Endothelial cell of umbilical vein (primary cell): ENCODE results near the gene CACNG4. TPM values are rescaled to one million over a fixed set of nuclear protein-coding genes. Genes with fewer than 3 reads are reported as not detected.

ENCODE experiments used
- BruUV-seq: library from RNA; stranded (reverse); fragments of 400-500 nt; replicated peaks from 2 replicates; lab custom pipeline; 2021; lab: Mats Ljungman, UMichigan
- CTCF ChIA-PET: fragments of 300-600, 350-600 bp; sonication (Branson Sonifier 250); formaldehyde crosslinking; loops from one replicate; lab custom pipeline; 2021; ENCODE audit warnings: antibody characterized with exemption, inconsistent platforms; lab: Charles Lee
- POLR2A ChIA-PET: fragments of 300-600, 350-600 bp; sonication (Branson Sonifier 250); formaldehyde crosslinking; loops from one replicate; lab custom pipeline; 2021; ENCODE audit warnings: antibody characterized with exemption, inconsistent platforms; lab: Charles Lee
- DNase-seq: peaks from one replicate; pipeline ENCODE4 v3.0.0-alpha.2; 2011; ENCODE audit warnings: low read depth, low spot score
- FAIRE-seq: peaks from 2 replicates; lab custom pipeline; 2011; peaks lifted over from hg19 to GRCh38; lab: Jason Lieb, UNC
- H2AFZ ChIP-seq: 2 replicates; pipeline ENCODE4 v1.6.0; 2012; ENCODE audit warnings: low read depth, low read length, control low read depth, inconsistent platforms
- H3K27ac ChIP-seq: 2 replicates; pipeline ENCODE4 v1.5.1; 2011; ENCODE audit warnings: low read depth, mild to moderate bottlenecking, control low read depth, low read length, moderate library complexity; ENCODE audit not compliant: insufficient read depth
- H3K27me3 ChIP-seq, 2 experiments: 2 replicates each; pipeline versions ENCODE4 v1.6.0 to v1.6.1; 2011; ENCODE audit warnings: low read length in 2 of 2, mixed read lengths in 1 of 2; ENCODE audit not compliant: control insufficient read depth in 2 of 2, insufficient read depth in 2 of 2
- H3K36me3 ChIP-seq, 2 experiments: 2 replicates in 1 of 2; 3 replicates in 1 of 2; pipeline ENCODE4 v1.5.1; 2011; ENCODE audit warnings: low read length in 2 of 2, mild to moderate bottlenecking in 1 of 2, moderate library complexity in 1 of 2; ENCODE audit not compliant: control insufficient read depth in 2 of 2, insufficient read depth in 2 of 2; ENCODE audit errors: extremely low read depth in 1 of 2
- H3K4me1 ChIP-seq: 3 replicates; pipeline ENCODE4 v1.5.1; 2011; ENCODE audit warnings: mild to moderate bottlenecking, low read length; ENCODE audit not compliant: control insufficient read depth, insufficient read depth; ENCODE audit errors: extremely low read depth
- H3K4me2 ChIP-seq: 2 replicates; pipeline ENCODE4 v1.6.1; 2011; ENCODE audit warnings: low read length, control low read depth, mixed read lengths; ENCODE audit not compliant: insufficient read depth
- H3K4me3 ChIP-seq, 3 experiments: fragments of 200-600 bp in 1 of 3; sonication (generic), shearing (Covaris generic) in 1 of 3; replicated peaks in 1 of 3; 2 replicates each; pipeline ENCODE4 v1.5.1; 2011 to 2016; ENCODE audit warnings: control low read depth in 3 of 3, low read length in 3 of 3, mild to moderate bottlenecking in 2 of 3, inconsistent platforms in 1 of 3, low read depth in 1 of 3, moderate library complexity in 1 of 3; ENCODE audit not compliant: insufficient read depth in 1 of 3
- H3K79me2 ChIP-seq: 2 replicates; pipeline ENCODE4 v1.6.0; 2012; ENCODE audit warnings: low read length, inconsistent platforms; ENCODE audit not compliant: control insufficient read depth, insufficient read depth
- H3K9ac ChIP-seq: replicated peaks from 2 replicates; pipeline ENCODE3; 2011; ENCODE audit warnings: low read length, control low read depth; ENCODE audit not compliant: insufficient read depth; ENCODE audit errors: extremely low read depth
- H3K9me1 ChIP-seq: replicated peaks from 3 replicates; pipeline ENCODE4 v1.6.0; 2011; ENCODE audit warnings: mild to moderate bottlenecking, low read length; ENCODE audit not compliant: control insufficient read depth, insufficient read depth; ENCODE audit errors: extremely low read depth
- H3K9me3 ChIP-seq: replicated peaks from 2 replicates; pipeline ENCODE4 v1.5.1; 2012; ENCODE audit warnings: low read length, inconsistent platforms; ENCODE audit not compliant: control insufficient read depth, insufficient read depth
- H4K20me1 ChIP-seq: replicated peaks from 2 replicates; pipeline ENCODE3; 2011; ENCODE audit warnings: mild to moderate bottlenecking, low read length; ENCODE audit not compliant: control insufficient read depth, insufficient read depth; ENCODE audit errors: extremely low read depth
- EZH2 ChIP-seq: IDR thresholded peaks from 2 replicates; pipeline ENCODE4 v1.6.1; 2012; ENCODE audit warnings: borderline replicate concordance, low read depth, mild to moderate bottlenecking, moderate library complexity, low read length, inconsistent platforms; ENCODE audit not compliant: severe bottlenecking
- FOS ChIP-seq: IDR thresholded peaks from 2 replicates; pipeline ENCODE4 v1.6.1; 2011; ENCODE audit warnings: mild to moderate bottlenecking, low read length, moderate library complexity, borderline replicate concordance; ENCODE audit not compliant: insufficient read depth
- GATA2 ChIP-seq: IDR thresholded peaks from 2 replicates; pipeline ENCODE4 v1.7.0; 2011; ENCODE audit warnings: low read depth, mild to moderate bottlenecking, moderate library complexity, mixed read lengths, low read length; ENCODE audit not compliant: insufficient read length, insufficient read depth
- JUN ChIP-seq: IDR thresholded peaks from 2 replicates; pipeline ENCODE4 v1.6.1; 2011; ENCODE audit warnings: borderline replicate concordance, low read depth; ENCODE audit not compliant: insufficient read length, insufficient read depth
- MYC ChIP-seq: IDR thresholded peaks from one replicate; pipeline ENCODE4 v1.6.1; 2011; ENCODE audit warnings: mild to moderate bottlenecking, low read depth, low read length
- POLR2A ChIP-seq: IDR thresholded peaks from 2 replicates; pipeline ENCODE4 v1.6.1; 2012; ENCODE audit warnings: low read depth, mild to moderate bottlenecking, control low read depth, low read length
- POLR2AphosphoS5 ChIP-seq: IDR thresholded peaks from 2 replicates; pipeline ENCODE4 v1.6.1; 2012; ENCODE audit warnings: low read depth, mild to moderate bottlenecking, control low read depth, low read length, moderate library complexity; ENCODE audit not compliant: insufficient read depth
- dilution Hi-C: fragments of 300-500 bp; cut with MboI; formaldehyde crosslinking; loops from one replicate; pipeline ENCODE4 v1.15.0; 2019; ENCODE audit warnings: low sequenced_read_pairs; ENCODE audit not compliant: extremely low pct_ligation_motif_present
- intact Hi-C: fragments of 100-400 bp; cut with micrococcal nuclease; formaldehyde crosslinking; loops from one replicate; pipeline ENCODE4 v1.10.0; 2022
- polyA plus RNA-seq, 4 experiments: library from polyadenylated mRNA; depleted of rRNA in 3 of 4; stranded (reverse) in 3 of 4; unstranded in 1 of 4; fragments of >200 nt; gene quantifications; 2 replicates each; pipeline versions ENCODE4 v1.2.1 to v1.2.3, GENCODE V29; 2011 to 2012; ENCODE audit warnings: missing spikeins in 1 of 4
- total RNA-seq: library from RNA; stranded (reverse); gene quantifications from 2 replicates; pipeline ENCODE4 v1.2.3, GENCODE V29; 2021
- TF ChIP-seq, protein P1 (sequence below): IDR thresholded peaks from 2 replicates; pipeline ENCODE4 v1.6.1; 2011; ENCODE audit not compliant: insufficient read depth, insufficient read length
- TF ChIP-seq, protein P2 (sequence below), 2 donors: IDR thresholded peaks; 1 replicate in 1 of 2; 2 replicates in 1 of 2; pipeline ENCODE4 v1.5.1; 2011; ENCODE audit warnings: low read length in 2 of 2, mild to moderate bottlenecking in 2 of 2, moderate library complexity in 2 of 2, control low read depth in 1 of 2, inconsistent platforms in 1 of 2, low read depth in 1 of 2; ENCODE audit not compliant: insufficient read depth in 1 of 2; ENCODE audit errors: extremely low read depth in 1 of 2

The CACNG4 gene
- total and polyA plus RNA-seq, 2 donors (not counting 3 experiments of a cell fraction or from before 2014, with no cell fraction given), result not detected

DNA sequence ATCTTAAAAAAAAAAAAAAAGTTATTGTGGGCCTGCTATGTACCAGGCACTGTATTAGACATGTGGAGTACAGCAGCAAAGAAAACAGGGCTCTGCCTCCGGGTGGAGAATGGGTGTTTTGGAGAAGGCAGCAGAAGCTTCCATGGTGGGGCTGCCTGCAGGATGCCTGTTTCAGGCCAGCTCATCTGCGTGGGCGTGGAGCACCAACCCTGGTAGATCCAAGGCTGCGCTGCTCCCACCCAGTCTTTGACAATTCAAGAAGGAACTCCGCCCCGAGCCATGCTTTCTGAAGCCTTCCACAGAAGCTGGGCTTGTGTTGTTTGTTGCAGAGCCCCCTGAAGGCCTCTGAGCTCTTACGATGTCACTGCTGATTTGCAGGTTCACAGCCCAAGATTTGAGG, 56.7 kb downstream of the CACNG4 start:
- H3K36me3 ChIP-seq, result no peaks in the 10 kb centered on the region
- DNase-seq (no peak), FAIRE-seq (no peak)
- CTCF ChIA-PET, result interaction anchor here (1.6 kb wide), 1 partner anchor 11 kb away, joined by 4 read pairs; no protein-coding TSS in a partner anchor
- TF ChIP-seq GATA2 (no peak), MYC (no peak), EZH2 (no peak), POLR2AphosphoS5 (no peak), POLR2A (no peak)
- TF ChIP-seq, protein P1, sequence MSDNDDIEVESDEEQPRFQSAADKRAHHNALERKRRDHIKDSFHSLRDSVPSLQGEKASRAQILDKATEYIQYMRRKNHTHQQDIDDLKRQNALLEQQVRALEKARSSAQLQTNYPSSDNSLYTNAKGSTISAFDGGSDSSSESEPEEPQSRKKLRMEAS, result no peak
- dilution Hi-C loops, result no loop called here
- intact Hi-C loops, result no loop called here
- H3K79me2 ChIP-seq, result no peaks in the 10 kb centered on the region
- no TSS peak for BruUV-seq
- no peaks in the 10 kb centered on the region for H3K9me1 ChIP-seq
- no peaks in the 10 kb centered on the region for H3K9me3 ChIP-seq
- H3K4me2 ChIP-seq, result no peak overlapping the region
- no peak overlapping the region for H3K27ac ChIP-seq
- no peaks in the 10 kb centered on the region for H3K4me1 ChIP-seq
- no peaks in the 10 kb centered on the region for H4K20me1 ChIP-seq
- no peak overlapping the region for H3K9ac ChIP-seq
- H3K4me3 ChIP-seq, result no peak overlapping the region
- no peak overlapping the region for H2AFZ ChIP-seq
- no peaks in the 10 kb centered on the region for H3K27me3 ChIP-seq
- POLR2A ChIA-PET, result no interaction called here

- no peaks in the 10 kb centered on the region for H3K27me3 ChIP-seq
- no peaks in the 10 kb centered on the region for H3K36me3 ChIP-seq
- no peak overlapping the region for H3K27ac ChIP-seq
- no peak overlapping the region for H2AFZ ChIP-seq
- H3K79me2 ChIP-seq, result no peaks in the 10 kb centered on the region
- H3K4me3 ChIP-seq, result no peak overlapping the region
- no TSS peak for BruUV-seq
- ChIA-PET POLR2A (no interaction called here), CTCF (interaction anchor here (1.6 kb wide), 1 partner anchor 10 kb away, joined by 4 read pairs; no protein-coding TSS in a partner anchor)
- no peak overlapping the region for H3K9ac ChIP-seq
- TF ChIP-seq GATA2 (no peak), EZH2 (no peak), POLR2A (no peak), JUN (no peak), MYC (no peak), POLR2AphosphoS5 (no peak), FOS (no peak)
- TF ChIP-seq, protein P1, result no peak
- TF ChIP-seq, protein P2, sequence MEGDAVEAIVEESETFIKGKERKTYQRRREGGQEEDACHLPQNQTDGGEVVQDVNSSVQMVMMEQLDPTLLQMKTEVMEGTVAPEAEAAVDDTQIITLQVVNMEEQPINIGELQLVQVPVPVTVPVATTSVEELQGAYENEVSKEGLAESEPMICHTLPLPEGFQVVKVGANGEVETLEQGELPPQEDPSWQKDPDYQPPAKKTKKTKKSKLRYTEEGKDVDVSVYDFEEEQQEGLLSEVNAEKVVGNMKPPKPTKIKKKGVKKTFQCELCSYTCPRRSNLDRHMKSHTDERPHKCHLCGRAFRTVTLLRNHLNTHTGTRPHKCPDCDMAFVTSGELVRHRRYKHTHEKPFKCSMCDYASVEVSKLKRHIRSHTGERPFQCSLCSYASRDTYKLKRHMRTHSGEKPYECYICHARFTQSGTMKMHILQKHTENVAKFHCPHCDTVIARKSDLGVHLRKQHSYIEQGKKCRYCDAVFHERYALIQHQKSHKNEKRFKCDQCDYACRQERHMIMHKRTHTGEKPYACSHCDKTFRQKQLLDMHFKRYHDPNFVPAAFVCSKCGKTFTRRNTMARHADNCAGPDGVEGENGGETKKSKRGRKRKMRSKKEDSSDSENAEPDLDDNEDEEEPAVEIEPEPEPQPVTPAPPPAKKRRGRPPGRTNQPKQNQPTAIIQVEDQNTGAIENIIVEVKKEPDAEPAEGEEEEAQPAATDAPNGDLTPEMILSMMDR (IDR thresholded peaks at IDR 0.05; ENCODE audit: extremely low read depth in 1 of 2, insufficient read depth in 1 of 2, low read depth in 1 of 2, low read length in 2 of 2), result no peak
- no peaks in the 10 kb centered on the region for H3K9me3 ChIP-seq
- intact Hi-C loops (no loop called here), dilution Hi-C loops (no loop called here)
- H3K9me1 ChIP-seq, result no peaks in the 10 kb centered on the region
- no peak overlapping the region for H3K4me2 ChIP-seq
- H3K4me1 ChIP-seq, result no peaks in the 10 kb centered on the region
- DNase-seq (no peak), FAIRE-seq (no peak)
- H4K20me1 ChIP-seq, result no peaks in the 10 kb centered on the region
Measured at GRCh38 chr17:67021743-67022450, 57.4 kb downstream of the CACNG4 start.
